GM21367 (cell line): ENCODE measurements around the gene STX1B.
"Not testable (repeated sequence)": the region's sequence is repeated elsewhere in the genome, so short reads cannot be mapped to it uniquely, and the experiment has no call there.

Experiments used
- ATAC-seq: cut with Tn5 transposase; IDR thresholded peaks from one replicate; pipeline ENCODE4 v1.9.1; 2021; ENCODE audit not compliant: unreplicated experiment

Gene STX1B

DNA sequence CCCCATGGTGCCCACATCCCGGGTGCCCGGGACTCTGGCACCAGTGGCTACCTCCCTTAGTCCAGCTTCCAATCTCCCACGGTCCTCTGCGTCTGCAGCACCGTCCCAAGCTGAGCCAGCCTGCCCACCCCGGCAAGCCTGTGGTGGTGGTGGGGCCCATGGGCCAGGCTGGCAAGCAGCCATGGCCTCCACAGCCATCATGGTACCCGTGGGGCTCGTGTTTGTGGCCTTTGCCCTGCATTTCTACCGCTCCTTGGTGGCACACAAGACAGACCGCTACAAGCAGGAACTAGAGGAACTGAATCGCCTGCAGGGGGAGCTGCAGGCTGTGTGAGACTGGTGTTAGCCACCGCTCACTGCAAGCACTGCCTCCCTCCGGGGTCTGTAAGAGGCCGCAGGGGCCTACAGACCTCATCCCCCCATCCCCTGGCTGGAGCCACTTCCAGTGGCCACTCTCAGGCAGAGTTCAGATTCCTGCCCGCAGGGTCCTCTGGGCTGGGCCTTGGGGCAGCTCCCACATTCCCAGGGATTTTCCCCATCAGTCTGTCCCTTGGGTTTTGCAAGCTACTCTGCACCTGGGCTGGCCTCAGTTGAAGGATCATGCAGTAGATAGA lies 56.8 kb downstream of the STX1B start:
- no peak for ATAC-seq

DNA sequence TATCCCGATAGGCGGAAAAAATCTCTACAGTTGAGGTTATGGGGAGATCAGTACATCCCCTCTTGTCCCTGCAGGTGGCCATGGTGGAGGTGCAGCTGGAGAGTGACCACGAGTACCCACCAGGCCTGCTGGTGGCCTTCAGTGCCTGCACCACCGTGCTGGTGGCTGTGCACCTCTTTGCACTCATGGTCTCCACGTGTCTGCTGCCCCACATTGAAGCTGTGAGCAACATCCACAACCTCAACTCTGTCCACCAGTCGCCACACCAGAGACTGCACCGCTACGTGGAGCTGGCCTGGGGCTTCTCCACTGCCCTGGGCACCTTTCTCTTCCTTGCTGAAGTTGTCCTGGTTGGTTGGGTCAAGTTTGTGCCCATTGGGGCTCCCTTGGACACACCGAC lies 57.3 kb downstream of the STX1B start:
- no peak for ATAC-seq

DNA sequence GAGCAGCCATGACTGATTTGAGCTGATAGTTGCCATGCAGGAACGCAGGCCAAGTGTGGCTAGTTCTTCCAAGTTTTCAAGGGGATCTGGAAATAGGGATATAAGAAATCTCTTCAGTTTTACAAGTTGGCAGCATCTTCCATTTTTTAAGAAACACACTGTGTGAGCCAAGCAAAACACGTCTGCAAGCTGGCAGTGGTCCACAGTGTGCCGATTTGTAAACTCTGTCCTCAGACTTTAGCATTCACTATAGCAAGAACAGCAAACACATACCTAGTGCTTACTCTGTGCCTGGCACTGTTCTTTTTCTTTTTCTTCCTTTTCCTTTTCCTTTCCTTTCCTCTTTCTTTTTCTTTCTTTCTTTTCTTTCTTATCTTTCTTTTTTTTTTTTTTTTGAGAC lies 58.7 kb downstream of the STX1B start:
- ATAC-seq, result no peak

DNA sequence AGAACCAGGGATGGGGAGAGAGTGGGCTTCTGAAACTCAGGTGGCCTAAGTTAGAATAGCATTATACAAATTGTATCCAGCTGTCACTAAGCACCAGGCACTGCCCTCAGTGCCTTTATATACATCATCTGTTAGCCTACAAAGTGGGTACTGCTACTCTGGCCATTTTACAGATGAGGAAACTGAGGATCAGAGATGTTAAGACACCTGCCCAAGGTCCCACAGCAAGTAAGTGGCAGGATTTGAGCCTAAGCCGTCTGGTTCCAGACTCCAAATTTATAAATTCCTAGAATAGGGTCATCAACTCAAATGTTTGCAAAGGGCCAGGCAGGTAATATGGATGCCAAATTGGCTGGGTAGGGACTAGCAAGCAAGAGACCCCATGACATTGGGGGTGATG lies 59.2 kb downstream of the STX1B start:
- ATAC-seq, result no peak

DNA sequence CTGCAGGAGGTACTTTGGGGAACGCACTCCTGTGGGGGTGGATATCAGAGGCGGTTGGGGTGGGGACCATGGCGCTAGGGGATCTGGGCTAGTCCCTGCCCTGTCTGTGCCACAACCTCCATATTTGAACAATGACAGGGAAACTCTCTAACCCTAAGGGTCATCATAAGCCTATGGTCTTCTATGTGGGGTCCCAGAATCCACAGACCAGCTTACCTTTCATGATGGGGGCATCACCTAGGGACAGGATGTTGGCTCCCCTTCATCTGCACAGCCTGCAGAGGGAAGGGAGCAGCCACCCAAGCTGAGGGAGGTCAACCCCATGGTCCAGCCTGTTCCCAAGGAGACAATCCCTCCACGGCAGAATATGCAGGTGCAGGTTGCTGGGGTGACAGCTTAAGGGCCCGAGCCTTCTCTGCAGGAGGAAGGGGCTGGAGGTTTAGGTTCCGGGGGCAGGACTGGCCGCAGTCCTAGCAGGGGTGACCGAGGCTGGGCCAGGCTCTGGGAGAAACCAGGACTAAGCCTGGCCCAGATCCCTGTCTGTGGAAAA lies 59.8 kb downstream of the STX1B start:
- no peak for ATAC-seq

DNA sequence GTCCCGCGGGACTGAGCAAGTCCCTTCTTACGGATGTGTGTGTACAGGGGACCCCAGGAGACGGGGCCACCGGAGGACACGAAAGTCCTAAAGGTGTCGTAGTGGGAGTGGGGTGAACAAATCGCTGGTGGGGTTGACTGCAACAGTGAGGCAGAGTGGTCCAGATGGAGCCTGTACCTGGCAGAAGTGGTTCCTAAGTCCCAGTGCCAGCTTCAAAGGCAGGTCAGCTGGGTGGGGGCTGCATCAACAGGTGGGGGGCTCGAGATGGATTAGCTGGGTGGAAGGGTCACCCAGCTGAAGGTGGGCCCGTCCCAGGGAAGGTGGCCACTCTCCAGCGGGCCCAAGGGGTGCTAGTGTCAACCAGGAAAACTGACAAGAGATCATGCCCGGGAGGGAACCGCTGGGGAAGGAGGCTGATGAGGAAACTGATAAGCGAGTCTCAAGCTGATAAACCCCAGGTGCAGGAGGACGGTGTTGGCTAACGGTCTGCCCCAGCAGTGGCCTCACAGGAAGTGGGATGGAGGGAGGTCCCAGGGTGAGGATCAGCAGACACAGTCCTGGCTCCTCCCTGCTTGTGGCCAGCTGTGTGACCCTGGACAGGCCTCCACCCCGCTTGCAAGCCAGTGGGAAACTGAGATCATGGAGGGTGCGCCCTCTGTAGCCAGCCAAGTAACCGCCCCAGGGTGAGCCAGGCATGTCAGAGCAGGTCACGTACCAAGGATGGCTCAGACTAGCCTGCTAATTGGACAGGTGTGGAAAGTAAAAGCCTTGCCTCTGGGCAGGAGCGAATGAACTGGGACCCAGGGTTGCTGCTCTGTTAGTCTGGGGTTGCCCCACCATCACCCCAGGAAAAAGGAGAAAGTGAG lies 60.6 kb downstream of the STX1B start:
- ATAC-seq, result peak; percentile 49

DNA sequence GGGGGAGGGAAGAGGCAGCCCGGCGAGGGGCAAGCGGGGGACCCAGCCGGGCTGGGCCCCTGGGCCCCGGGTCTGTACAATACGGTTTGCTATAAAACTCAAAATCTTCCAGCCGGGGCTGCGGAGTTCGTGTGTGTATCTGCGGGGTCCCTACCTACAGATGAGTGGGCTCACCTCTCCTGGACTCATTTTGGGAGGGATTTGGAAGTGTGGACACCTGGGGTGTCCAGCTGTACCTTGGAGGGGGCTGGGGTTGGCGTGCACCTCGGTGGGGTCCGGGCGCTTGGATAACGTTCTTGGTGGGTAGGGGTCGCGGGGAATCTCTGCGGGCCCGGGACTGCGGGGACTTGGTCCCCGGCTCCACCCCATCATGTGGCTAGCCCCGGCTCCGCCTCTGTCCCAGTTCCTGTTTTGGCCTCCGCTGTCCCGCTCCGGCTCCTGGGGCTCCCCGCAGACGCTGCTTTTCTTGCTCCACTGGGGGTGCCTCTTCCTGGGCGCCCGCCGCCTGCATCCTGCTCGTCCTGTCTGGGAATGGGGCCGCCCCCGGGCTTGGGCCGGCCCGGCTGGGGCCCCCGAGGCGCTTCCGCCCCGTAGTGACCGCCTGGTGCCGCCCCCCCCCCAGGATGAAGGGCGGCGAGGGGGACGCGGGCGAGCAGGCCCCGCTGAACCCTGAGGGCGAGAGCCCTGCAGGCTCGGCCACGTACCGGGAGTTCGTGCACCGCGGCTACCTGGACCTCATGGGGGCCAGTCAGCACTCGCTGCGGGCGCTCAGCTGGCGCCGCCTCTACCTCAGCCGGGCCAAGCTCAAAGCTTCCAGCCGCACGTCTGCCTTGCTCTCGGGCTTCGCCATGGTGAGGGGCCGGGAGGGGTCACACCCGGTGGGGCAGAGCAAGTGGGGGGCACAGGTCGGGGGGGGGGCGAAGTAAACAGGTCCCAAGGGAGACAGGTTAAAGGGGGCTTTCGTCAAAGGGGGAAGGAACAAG lies 61.5 kb downstream of the STX1B start, which contains the start of gene ORAI3:
ORAI3 (plus strand) TSS at position 402 of the 983 bp plus-strand sequence; CDS start at position 624, 222 bp downstream.
- ATAC-seq, result no peak

DNA sequence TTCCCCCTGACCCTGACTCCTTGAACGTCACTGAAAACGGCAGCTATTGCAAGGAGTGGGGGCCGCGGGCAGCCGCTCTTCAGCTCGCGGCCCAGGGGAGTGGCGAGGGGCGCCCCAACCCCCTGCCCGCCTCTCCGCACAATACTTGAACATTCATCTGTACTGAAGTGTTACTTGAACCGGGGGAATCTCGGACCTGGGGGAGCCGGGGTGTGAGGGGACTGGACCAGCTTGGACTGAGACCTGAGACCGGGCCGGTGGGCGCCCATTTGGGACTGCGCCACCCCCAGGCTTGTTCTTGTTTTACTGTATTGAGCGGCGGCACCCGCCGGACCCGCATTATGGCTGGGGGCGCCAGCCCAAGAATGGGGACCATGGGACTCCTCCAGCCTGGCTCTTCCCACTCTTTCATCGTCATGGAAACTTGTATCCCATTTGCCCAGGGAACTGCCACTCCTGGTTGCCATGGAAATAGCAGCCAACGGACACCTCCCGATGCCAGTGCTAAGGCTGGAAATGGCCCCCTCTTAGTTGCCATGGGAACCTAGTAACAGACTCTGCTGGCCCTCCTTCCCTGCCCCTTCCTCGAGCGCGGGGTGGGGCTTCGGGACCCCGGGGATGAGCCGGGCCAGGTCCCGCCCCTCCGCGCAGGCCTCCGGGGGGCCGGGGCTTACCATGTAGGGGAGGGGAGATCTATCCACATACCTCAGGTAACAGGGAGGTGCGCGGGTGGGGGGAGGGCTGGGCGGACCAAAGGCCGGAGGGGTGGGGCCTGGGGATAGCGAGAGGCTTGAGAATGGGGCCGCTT lies 62.4 kb downstream of the STX1B start:
- no peak for ATAC-seq

DNA sequence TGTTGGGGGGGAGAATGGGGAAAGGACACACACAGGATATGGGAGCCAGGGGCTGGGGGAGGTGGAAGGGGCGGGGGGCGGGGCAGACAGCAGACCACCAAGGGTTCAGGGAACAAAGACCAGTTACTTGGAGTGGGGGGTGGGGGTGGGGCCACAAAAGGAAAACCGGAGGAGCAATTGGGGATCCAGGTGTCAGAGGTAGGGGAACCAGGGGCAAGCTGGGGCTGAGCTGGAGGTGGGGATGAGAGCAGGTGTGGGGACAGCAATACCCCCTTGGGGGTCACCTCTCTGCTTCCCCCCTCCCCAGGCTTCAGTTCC lies 62.9 kb downstream of the STX1B start:
- ATAC-seq, result no peak

DNA sequence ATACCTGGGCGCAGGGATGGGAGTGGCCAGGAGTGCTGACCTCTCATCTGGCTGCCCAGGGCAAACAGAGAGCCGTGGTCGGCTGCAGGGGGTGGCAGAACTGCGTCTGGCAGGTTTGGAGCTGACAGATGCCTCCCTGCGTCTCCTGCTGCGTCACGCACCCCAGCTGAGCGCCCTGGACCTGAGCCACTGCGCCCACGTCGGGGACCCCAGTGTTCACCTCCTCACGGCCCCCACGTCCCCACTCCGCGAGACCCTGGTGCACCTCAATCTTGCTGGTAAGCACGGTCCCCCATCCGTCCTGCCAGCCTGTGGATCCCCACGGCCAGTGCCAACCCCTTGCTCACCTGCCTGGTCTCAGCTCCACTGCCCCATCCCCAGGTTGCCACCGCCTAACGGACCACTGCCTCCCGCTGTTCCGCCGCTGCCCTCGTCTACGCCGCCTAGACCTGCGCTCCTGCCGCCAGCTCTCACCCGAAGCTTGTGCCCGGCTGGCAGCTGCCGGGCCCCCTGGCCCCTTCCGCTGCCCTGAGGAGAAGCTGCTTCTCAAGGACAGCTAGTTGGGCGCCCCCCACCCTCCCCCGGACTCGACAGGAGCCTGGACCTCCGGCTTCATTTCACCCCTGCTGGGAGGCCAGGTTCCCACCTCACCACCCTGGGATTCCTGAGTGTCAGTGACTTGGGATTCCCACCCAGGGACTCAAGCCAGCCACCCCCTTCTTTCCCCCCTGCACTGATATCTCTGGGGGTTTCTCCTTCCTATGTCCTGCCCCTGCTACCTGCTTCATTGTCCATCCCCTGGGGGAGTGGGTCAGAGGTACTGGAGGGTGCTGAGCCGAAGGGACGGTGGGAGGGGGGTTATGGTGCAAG lies 63.5 kb downstream of the STX1B start:
- ATAC-seq, result no peak

DNA sequence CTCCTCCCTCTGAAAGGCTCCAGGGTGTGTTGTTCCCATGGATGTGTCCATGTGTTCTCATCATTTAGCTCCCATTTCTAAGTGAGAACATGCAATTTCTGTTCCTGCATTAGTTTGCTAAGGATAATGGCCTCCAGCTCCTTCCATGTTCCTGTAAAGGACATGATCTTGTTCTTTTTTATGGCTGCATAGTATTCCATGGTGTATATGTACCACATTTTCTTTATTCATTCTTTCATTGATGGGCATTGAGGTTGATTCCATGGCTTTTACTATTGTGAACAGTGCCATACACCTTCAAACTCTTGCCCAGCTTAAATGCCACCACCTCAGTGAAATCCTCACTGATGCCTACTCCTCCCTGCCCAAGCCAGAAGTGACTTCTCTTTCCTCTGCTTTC lies 66.1 kb downstream of the STX1B start:
- ATAC-seq, result no peak

DNA sequence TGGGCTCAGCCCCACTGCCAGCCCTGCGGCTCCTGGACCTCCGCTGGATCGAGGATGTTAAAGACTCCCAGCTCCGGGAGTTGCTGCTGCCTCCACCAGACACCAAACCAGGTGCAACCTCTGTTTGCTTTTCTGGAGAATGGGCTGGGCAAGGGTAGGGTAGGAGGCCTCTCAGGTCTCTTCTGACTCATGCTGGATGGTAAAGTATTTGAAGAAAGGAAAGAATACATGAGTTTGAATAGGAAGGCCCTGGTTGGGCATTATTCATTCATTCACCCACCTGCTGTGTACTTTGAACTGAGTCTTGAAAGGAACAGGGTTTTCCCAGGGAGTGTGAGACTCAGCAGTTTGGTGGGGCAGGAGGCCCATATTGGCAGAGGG lies 68.0 kb downstream of the STX1B start:
- no peak for ATAC-seq

DNA sequence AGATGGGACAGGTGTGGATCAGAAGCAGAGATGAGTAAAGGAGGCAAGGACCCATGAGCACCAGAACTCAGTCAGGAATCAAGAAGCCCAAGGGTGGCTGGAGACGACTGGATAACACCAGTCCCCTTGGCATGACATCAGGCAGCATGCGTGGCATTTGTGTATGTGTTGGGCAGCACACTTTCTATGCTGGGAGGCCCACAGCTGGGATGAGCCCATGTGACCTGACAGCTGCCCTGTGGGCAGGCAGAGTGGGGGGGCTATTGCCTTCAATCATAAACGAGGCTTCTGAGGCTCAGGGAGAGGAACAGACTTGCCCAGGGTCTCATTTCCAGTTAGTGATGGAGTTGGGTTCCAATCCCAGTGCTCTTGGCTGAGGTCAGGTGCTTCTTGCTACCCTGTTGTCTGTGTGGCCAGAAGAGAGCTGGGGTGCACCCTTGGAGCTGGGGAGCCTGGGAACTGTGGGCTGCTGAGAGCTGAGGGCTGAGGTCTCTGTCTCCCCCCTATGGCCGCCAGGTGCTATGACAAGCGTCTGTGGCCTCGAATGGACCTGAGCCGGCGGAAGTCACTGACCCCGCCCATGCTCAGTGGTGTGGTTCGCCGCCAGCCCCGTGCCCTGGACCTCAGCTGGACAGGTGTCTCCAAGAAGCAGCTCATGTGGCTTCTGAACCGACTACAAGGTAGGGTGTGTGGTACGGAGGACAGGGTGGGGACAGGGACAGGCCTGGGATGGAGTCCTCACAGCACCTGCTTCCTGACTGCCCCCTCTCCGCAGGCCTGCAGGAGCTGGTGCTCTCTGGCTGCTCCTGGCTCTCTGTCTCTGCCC lies 68.6 kb downstream of the STX1B start:
- peak; percentile 60 for ATAC-seq

DNA sequence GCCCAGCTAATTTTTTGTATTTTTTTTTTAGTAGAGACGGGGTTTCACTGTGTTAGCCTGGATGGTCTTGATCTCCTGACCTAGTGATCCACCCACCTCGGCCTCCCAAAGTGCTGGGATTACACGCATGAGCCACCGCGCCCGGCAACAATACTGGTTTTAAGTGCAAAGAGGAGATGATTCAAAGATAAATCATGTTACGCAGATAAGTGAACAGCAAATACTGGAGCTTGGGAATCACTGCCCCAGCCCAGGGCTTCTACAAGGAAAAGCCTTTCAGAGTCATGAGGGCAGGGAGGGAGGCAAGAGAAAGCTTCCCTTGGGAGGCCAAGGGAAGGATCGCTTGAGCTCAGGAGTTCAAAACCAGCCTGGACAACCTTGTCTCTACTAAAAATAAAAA lies 70.9 kb downstream of the STX1B start:
- not testable (repeated sequence) for ATAC-seq
